SH-SY5Y (cell line): Measurements from ENCODE around the gene EDNRA.

Source experiments
- GATA2 ChIP-seq: IDR thresholded peaks from 2 replicates; pipeline ENCODE4 v1.6.1; 2011; ENCODE audit warnings: mild to moderate bottlenecking, low read depth, low read length
- GATA3 ChIP-seq: IDR thresholded peaks from 2 replicates; pipeline ENCODE4 v1.6.1; 2011; ENCODE audit warnings: low read depth, mild to moderate bottlenecking, low read length, moderate library complexity

DNA sequence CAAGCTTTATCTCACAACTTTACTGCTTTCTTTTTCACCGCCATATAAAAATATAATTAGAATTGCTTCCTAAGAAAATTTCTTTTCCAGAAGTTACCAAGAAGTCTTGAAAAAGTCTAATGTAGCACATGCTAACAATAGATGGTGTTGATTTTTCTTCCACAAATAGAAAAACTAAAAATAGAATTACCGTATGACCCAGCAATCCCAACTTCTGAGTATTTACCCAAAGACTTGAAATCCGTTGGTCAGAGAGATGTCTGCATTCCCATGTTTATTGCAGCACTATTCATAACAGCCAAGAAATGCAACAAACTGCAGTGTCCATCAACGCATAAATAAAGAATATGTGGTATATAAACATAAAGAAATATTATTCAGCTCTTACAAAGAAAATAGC, 17.8 kb upstream of the EDNRA start:
- TF ChIP-seq GATA3 (no peak), GATA2 (no peak)
